CD4-positive, alpha-beta T cell treated with Interleukin-21 for 1 hour (primary cell): Measurements from ENCODE around the gene LTK.

Source experiments
- DNase-seq: peaks from one replicate; pipeline ENCODE4 v3.0.0-alpha.2; 2020

LTK gene

DNA sequence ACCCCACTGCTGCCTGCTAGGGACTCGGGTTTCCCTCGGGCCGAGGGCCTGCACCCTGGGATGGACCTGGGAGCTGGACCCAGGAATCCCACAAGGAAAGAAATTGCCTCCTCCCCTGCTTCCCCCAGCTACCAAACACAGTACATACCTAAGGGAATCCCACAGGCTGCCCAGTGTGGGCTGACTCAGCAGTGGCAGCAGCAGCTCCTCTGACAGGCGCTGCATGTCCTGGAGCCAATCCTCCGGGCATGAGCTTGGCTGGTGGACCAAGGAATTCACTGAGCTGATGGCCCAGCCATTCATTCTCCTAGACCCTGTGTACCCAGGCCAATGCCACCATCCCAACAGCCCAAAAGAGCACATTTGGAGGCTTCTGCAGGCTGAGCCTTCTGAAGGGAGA lies 9.5 kb upstream of the LTK start:
- DNase-seq: no peak

GRCh38 chr15:41521614-41522013 lies 8.0 kb upstream of the LTK start:
- no peak for DNase-seq

GRCh38 chr15:41520636-41521035 lies 7.0 kb upstream of the LTK start:
- DNase-seq: no peak

GRCh38 chr15:41517895-41518449 lies 4.3 kb upstream of the LTK start:
- no peak for DNase-seq

- DNase-seq: peak; percentile 36
Observed at GRCh38 chr15:41512940-41513505, 604 bp downstream of the LTK start.

GRCh38 chr15:41512512-41512939 lies 1.1 kb downstream of the LTK start:
- no peak for DNase-seq

DNA sequence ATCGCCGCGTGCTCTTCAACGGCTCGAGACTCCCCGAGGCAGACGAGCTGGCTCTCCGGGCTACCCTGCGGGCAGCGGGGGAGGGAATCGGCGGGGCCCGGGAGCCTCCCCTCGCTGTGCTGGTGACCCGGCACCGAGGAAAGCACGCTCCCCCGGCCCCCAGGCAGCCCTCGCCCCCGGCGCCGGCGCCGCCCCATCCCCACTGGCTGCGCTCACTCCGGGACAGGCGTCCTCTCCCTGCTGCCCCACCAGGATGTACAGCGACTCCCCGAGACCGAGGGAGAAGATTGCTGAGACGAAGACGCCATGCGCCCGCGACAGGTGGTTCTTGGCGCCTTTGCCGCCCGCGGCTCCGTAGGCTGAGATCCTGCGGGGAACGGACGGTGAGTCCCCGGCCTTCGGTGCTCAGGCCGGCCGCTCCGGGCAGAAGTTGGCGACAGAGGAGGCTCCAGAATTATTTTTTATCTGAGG lies 1.7 kb downstream of the LTK start:
- peak; percentile 18 for DNase-seq

DNA sequence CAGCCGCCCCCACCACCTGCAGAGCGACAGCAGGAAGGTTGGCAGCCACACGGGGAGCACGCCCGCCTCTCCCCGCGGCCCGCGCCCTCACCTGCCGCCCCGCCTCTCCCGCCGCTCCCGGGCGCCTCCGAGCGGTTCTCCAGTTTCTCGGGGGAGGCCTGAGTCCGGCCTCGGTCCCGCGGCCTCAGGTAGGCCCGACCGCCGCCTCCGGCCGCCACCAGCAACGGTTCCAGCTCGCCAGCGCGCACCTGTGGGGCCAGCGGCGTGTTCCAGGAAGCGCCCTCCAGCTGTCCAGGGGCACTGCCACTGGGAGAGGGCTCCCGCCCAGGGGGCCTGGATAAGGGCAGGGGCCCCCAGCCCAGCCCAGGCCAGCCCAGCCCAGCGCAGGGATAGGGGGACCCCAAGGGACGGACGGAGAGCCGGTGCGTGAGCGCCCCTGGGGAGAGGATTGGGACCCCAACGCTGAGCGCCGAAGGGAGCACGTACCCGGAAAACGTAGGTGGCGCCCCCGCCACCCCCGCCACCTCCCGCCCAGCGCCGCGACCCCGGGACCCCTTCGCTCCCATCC lies 2.2 kb downstream of the LTK start:
- no peak for DNase-seq

- no peak for DNase-seq
Observed at GRCh38 chr15:41510728-41511127, 2.9 kb downstream of the LTK start.

DNA sequence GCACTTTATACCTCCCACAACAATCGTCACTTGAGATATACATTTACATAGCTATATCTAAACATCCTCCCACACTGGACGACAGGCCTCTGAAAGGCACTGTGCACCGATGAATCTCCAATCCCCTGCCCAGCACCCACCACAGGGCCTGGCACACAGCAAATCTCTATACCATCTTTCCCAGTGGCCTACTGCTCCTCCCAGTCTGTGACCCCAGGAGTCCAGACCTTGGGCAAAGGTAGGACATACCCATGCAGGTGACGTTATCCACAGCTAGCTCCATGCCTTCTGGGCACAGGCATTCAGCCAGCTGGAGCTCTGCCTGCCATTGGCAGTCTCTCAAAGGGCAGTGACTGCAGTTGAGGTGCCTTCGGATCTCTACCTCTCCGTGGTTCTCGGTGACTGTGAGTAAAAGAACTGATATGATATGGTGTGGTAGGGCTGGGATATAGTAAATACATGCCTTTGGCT lies 5.8 kb downstream of the LTK start:
- no peak for DNase-seq

- peak; percentile 21 for DNase-seq
Observed at GRCh38 chr15:41506796-41507341, 6.8 kb downstream of the LTK start.

- no peak for DNase-seq
Observed at GRCh38 chr15:41505776-41506175, 7.9 kb downstream of the LTK start.

- DNase-seq: no peak
Observed at GRCh38 chr15:41504751-41505492, 8.7 kb downstream of the LTK start.

DNA sequence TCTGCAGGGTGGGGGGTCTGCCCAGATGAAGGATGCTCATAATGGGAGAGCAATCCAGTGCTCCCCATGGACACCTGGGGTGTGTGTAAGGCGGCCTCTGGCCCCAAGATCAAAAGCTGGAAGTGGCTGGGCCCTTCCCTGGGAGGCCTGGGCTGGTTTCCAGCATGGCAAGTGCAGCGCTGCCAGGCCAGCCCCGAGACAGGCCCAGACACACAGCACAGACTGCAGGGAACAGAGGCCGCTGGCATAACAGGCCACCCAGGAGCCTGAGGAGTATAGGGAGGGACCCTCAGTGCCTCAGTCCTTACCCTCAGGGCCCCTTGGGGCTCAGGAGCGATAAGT lies 10.0 kb downstream of the LTK start:
- no peak for DNase-seq

GRCh38 chr15:41502795-41503668 lies 10.6 kb downstream of the LTK start:
- no peak for DNase-seq

DNA sequence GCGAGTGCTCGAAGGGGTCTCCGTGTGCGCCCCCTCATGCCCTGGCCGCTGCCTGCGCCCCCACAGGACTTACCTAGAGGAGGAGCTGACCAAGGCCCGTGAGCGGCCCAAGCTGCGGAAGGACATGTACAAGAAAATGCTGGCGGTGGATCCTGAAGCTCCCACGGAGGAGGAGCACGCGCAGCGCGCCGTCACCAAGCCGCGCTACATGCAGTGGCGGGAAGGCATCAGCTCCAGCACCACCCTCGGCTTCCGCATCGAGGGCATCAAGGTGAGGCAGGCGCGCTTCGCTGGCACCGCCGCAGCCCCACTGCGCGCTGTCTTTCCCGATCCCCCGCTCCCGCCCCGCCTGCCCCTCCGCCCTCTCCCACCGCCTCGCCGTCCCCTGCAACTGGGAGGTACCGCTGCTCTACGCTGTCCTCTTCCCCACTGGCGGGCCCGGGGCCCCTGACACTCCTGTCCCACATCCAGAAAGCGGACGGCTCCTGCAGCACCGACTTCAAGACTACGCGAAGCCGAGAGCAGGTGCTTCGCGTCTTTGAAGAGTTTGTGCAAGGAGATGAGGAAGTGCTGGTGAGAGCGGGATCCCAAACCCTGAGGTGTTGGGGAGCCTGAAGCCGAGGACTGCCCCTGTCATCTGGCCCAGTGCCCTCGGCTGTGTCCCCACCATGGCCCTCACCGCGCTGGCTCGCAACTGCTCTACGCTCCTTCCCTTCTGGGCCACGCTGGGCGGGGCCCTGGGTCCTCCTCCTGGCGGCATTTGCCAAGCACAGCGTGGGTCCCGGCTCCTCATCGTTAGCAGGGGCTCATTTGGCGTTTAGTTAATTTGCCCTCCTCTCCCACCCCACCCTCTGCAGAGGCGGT lies 11.5 kb downstream of the LTK start:
- DNase-seq: peak; percentile 45

GRCh38 chr15:41501191-41501917 lies 12.3 kb downstream of the LTK start:
- peak; percentile 21 for DNase-seq

DNA sequence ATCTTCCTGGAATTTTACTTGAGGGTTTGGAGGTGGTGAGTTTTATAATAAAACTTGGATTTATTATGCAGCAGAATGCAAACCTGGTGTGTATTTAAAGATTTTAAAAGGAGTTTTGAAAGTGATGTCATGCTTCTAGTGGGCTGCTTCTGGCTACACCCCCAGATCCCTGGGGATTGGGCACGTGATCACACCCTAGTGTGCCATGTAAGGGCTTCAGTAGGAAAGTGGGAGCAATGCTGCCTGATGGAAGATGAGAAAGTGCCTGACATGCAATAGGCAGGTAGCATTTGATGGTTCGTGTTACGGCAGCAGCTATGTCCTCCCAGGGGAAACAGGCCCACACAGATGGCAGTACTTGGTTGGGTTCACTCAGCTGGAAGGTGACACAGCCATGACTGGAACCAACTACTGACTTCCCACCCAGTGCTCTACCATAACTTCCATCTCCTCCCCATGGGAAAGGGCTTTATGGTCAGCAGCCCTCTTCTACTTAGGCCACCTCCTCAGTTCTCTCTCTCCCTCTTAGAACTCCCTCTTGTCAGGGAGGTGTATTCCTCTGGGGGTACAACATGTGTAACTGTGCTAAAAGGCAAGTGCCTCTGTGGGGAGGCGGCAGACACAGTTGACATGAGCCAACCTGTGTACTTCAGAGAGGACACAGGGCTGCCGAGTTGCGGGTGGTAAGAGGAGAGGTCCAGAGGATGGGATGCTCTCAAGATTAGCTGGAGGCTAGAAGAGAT lies 14.3 kb downstream of the LTK start:
- no peak for DNase-seq

DNA sequence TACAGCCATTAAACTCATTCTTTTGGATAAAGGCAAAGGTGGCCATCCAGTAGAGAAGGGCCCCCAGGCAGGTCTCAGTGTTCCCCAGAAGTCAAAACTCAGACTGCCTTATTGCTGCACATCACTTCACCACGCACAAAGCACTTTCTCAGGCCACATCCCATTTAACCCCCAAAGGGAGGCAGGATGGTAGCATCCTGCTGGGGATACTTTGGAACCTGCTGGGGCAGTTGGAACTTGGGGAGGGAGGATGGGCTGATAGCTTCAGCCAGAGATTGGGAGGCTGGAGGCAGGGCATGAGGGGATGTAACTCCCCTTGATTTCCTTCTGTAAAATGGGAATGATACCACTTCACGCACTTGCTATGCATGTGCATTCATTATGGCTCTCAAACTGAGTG lies 15.0 kb downstream of the LTK start:
- no peak for DNase-seq
